Suprapubic skin (tissue), 2 donors: ENCODE measurements around the gene THPO.

Experiments
- EP300 ChIP-seq: sonication (generic); formaldehyde crosslinking; IDR thresholded peaks from one replicate; pipeline ENCODE4 v1.6.1; 2017; ENCODE audit warnings: antibody characterized with exemption
- POLR2A ChIP-seq, 2 donors: fragments of 450-650 bp; IDR thresholded peaks; one replicate each; pipeline ENCODE4 v1.6.1; 2017; ENCODE audit warnings: antibody characterized with exemption in 2 of 2, mild to moderate bottlenecking in 2 of 2, moderate library complexity in 2 of 2

- TF ChIP-seq POLR2A (IDR thresholded peaks at IDR 0.05) (no peak), EP300 (no peak)
Measured at GRCh38 chr3:184386047-184386806, 8.2 kb upstream of the THPO start.
